Stimulated activated CD8-positive, alpha-beta memory T cell treated with anti-CD3 and anti-CD28 coated beads, Interleukin-4, amount 100 ng/mL, for 4 hours (primary cell): ENCODE data around the gene ALDH8A1.

ENCODE experiments used
- DNase-seq, 2 donors: peaks; one replicate each; pipeline ENCODE4 v3.0.0-alpha.2; 2020; ENCODE audit warnings: low read depth in 2 of 2, low spot score in 1 of 2

Gene ALDH8A1

DNA sequence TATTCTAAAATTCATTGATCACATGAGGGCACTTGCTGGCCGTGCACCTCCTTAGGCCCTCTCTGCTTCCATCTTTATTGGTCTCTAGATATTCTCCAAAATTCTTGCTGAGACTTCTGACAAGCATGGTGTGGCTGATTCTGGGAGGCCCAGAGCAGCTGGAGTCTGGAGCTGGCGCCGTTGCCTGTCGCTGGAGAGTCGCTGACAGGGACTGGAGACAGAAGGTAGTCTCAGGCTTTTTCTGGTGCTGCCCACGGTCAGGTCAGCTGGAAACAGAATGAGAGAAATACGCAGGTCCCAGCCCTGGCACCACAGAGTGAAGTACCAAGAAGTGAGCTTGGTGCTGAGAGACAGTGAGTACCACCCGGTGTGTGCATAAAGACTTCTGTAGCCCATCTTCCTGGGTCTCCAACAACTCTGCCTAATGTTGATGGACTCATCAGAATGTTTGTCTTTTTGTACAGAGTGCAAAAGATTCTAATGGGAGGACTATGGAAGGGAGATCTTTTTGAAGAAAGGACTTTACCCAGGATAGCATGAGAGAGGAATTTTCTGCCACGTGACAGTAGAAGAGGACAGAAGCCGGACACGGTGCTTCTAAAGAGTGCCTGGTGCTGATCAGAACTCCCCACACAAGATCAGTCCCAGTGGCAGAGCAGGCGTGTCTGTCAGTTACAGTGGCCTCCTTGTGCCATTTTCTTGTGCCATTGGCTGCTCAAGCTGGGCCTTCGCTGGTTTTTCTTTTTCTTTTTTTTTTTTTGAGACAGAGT, 1.8 kb upstream of the ALDH8A1 start:
- no peak for DNase-seq

GRCh38 chr6:134950482-134950881, 581 bp upstream of the ALDH8A1 start:
- no peak for DNase-seq

- DNase-seq, result no peak
Observed at GRCh38 chr6:134948691-134949090, 1.2 kb downstream of the ALDH8A1 start.

DNA sequence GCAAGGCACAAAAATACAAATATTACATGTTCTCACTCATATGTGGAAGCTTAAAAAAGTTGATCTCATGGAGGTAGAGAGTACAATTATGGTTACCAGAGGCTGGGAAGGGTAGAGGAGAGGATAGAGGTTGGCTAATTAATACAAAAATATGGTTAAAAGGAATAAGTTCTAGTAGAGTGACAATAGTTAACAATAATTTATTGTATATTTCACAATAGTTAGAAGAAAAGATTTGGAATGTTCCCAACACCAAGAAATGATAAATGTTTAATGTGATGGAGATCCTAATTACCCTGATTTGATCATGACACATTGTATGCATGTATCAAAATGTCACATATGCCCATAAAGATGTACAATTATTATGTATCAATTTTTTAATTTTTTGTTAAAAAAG, 1.8 kb downstream of the ALDH8A1 start:
- no peak for DNase-seq

DNA sequence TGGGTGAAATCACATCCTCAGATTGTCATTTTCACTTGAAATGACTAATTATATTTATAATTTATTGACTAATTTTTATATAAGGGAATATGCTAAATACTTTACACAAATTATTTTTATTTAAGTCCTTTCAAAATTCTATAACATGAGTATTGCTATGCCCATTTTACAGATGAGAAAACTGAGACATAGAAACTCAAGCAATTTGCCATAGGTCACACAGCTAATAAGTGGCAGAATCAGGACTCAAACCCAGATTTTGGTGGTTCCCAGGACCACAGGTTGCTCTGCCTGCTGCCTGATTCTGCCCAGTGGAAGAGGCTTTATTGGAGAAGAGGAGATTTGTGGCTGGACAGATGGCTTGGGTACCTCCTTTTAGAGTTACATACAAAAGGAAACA, 4.9 kb downstream of the ALDH8A1 start:
- DNase-seq, result no peak

DNA sequence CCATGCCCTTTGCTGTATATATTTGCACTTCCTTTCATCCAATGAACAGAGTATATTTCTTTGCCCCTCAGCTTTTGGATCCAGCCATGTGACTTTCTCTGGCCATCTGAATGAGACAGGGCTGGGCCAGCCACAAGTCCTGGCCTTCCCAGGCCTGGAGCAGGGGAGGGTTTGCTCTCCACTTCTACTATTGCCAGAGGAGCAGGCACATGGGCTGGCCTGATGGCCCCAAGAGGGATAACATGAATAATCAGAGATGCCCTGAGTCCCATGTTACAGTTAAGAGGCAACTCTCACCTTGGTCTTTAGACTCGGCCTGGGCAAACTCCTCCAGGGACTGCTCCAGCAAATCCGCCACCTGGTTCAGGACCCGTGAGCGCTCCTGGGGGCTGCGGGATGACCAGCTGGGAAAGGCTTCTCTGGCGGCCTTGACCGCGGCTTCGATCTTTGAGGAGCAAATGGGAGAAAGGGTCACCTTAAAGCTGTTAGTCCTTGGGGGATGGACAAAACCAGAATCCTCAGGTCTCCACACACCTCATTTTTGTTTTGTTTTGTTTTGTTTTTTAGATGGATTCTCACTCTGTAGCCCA, 6.3 kb downstream of the ALDH8A1 start:
- DNase-seq, result no peak

DNA sequence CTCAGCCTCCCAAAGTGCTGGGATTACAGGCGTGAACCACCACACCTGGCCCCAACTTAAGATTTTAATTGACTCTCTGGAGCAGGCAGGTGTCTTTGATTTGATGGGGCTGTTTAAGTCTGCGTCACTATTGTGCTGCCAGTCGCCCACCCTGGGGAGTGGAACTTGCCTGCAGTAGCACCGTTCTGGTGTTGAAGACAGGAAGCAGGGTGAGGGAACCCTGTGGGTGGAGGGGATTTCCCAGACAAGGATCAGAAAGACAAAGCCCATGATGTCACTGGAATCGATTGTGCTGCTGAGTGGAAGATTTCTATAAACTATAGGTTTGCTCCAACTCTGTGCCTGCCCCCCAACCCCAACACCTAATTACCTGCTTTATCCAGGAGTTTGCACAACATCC, 11.0 kb downstream of the ALDH8A1 start:
- peak; percentile 33 to 43 for DNase-seq

GRCh38 chr6:134937426-134937825, 12.5 kb downstream of the ALDH8A1 start:
- DNase-seq, result no peak

- DNase-seq, result no peak
Observed at GRCh38 chr6:134936931-134937330, 13.0 kb downstream of the ALDH8A1 start.

- DNase-seq, result no peak
Observed at GRCh38 chr6:134936476-134936875, 13.4 kb downstream of the ALDH8A1 start.

DNA sequence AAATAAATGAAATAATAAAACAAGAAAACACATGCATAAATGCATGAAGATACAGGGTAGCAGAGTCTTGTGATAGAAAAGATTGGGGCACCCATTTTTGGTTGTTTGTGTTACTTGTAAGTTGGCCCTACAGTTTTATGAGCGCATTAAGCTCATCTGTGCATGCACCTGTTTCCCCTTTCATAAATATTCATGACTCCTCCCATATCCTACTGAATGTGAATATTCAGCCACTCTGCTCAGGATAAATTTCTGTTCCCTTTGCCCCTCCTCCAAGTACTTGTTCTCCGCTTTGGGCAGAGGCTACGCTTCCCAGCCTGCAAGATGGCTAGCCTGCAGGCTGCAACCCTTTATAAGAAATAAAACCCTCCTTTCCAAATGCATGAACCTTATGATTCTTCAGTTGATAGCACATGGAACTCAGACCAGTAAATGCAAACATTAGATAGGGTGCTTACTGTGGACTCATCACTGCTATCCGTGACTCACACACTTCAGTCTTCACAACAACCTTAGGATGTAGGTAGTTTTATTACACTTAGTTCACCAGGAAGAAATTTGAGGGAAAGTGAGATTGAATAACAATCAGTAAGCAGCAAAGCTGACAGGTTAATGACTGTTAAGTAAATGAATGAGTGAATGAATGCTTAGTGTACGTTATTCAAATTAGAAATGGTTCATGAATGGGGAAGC, 15.0 kb downstream of the ALDH8A1 start:
- no peak for DNase-seq

- DNase-seq, result no peak
Observed at GRCh38 chr6:134932535-134933470, 17.1 kb downstream of the ALDH8A1 start.

- DNase-seq, result no peak
Observed at GRCh38 chr6:134932098-134932497, 17.8 kb downstream of the ALDH8A1 start.

- DNase-seq, result no peak
Observed at GRCh38 chr6:134930463-134930862, 19.4 kb downstream of the ALDH8A1 start.

GRCh38 chr6:134928151-134928900, 21.6 kb downstream of the ALDH8A1 start:
- DNase-seq, result no peak

DNA sequence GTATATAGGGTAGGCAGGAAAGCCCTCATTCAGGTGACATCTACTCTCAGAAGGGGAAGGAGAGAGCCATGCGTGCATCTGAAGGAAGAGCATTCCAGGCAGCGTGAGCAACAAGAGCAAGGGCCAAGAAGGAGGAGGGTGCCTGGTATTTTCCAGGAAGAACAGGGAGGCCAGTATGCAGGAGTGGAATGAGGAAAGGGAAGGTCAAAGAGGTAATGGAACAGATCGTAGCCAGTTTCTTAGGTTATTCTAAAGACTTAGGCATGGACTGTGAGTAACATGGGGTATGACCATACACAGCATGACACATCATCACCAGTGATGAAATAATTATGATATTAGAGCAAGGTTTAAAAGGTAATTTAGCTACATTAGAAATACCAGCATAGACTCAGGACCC, 24.1 kb downstream of the ALDH8A1 start:
- no peak for DNase-seq

DNA sequence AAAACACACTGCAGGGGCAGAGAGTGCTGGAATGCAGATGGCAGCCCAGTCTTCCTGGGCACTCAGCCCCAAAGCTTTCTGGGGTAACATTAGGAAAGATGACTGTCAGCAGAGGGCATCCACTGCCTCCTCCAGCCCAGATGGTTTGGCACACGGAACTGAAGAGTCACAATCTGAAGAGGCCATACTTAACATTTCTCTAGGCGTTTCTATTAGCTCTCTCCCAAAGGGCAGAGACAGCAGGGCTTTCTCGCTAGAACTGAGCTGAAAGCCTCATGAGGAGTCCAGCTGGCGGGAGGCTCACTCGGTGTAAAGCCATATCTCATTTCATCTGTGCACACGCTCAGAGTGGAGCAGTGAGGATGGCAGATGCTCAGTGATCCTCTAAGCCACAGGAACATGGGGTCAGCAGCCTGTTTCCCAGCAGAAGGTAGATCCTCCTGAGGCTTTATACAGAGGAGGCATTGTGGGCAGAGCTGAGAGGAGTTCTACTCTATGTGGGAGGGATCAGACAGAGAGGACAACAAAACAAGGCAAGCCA, 28.1 kb downstream of the ALDH8A1 start:
- no peak for DNase-seq

- DNase-seq, result no peak
Observed at GRCh38 chr6:134921276-134921675, 28.6 kb downstream of the ALDH8A1 start.

GRCh38 chr6:134920422-134920821, 29.5 kb downstream of the ALDH8A1 start:
- no peak for DNase-seq

- no peak for DNase-seq
Observed at GRCh38 chr6:134918418-134918961, 31.4 kb downstream of the ALDH8A1 start.
